GM08714 (cell line): ENCODE measurements around the gene EPSTI1.

Source experiments
- H3K4me3 ChIP-seq: fragments of 200-500 bp; sonication (Bioruptor generic); 2 replicates; pipeline ENCODE4 v1.5.1; 2014; ENCODE audit warnings: mild to moderate bottlenecking, low read length, inconsistent platforms
- ZNF274 ChIP-seq: IDR thresholded peaks from 2 replicates; pipeline ENCODE4 v1.6.1; 2012; ENCODE audit warnings: mild to moderate bottlenecking, low read depth, low read length

The EPSTI1 gene

GRCh38 chr13:43020794-43021193 lies 28.8 kb upstream of the EPSTI1 start:
- TF ChIP-seq ZNF274 = no peak
- H3K4me3 ChIP-seq = no peak overlapping the region

GRCh38 chr13:43019811-43020210 lies 27.8 kb upstream of the EPSTI1 start:
- no peak overlapping the region for H3K4me3 ChIP-seq
- TF ChIP-seq ZNF274 = no peak

- TF ChIP-seq ZNF274 = no peak
- no peak overlapping the region for H3K4me3 ChIP-seq
These were observed 24.2 kb upstream of the EPSTI1 start for GRCh38 chr13:43016226-43016625.

- no peak for TF ChIP-seq ZNF274
- H3K4me3 ChIP-seq = no peak overlapping the region
These were observed 22.1 kb upstream of the EPSTI1 start for GRCh38 chr13:43014162-43014561.

GRCh38 chr13:43009506-43009905 lies 17.5 kb upstream of the EPSTI1 start:
- H3K4me3 ChIP-seq = no peak overlapping the region
- TF ChIP-seq ZNF274 = no peak

- no peak for TF ChIP-seq ZNF274
- no peak overlapping the region for H3K4me3 ChIP-seq
These were observed 16.6 kb upstream of the EPSTI1 start for GRCh38 chr13:43008596-43008995.

DNA sequence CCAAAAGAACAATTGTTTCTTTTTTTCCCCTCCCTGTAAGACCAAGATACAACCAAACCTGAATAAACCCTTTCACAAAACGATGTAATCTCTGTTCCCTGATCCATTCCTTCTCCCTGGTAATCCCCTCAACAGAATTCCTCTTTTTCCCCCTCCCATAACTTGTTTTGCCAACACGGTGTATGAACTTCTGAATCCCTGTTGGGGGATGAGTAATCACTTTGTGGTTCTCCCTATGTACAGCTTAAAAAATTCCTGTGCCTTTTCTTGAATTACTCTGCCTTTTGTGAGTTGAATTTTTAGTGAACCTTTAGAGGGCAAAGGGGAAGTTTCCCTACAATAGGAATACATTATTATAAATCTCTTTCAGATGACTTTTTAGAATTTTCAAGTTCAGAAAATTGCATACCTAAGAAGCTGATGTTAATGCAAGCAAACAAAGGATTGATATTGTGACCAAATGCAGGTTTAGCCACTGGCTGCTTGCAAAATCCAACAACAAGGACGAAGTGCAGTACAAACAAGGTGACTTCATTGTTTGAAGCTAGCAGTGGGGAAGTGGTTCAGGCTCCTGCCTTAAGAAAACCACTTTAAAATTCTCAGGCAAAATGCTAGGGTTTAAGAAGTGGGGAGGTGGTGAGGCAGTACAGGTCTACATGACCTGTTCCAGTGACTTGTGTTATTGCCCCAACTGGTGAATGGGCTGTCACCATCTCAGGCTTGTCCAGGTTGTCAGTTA lies 15.0 kb upstream of the EPSTI1 start:
- no peak overlapping the region for H3K4me3 ChIP-seq
- TF ChIP-seq ZNF274 = no peak

GRCh38 chr13:43005460-43006236 lies 13.6 kb upstream of the EPSTI1 start:
- TF ChIP-seq ZNF274 = no peak
- no peak overlapping the region for H3K4me3 ChIP-seq

DNA sequence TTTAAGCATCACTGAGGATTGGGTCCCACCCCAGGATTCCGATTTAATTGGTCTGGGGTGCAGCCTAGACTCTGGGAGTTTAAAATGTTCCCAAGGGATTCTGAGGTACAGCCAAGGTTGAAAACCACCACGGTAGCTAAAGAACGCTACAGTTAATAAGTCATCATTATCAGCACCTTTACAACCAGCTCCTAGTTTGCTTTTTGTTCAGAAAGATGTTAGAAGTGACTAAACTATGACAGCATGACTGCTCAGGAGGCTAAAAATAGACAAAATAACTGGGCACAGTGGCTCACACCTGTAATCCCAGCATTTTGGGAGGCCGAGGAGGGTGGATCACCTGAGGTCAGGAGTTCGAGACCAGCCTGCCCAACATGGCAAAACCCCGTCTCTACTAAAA lies 11.7 kb upstream of the EPSTI1 start:
- no peak overlapping the region for H3K4me3 ChIP-seq
- no peak for TF ChIP-seq ZNF274

GRCh38 chr13:43003010-43003409 lies 11.0 kb upstream of the EPSTI1 start:
- TF ChIP-seq ZNF274 = no peak
- H3K4me3 ChIP-seq = no peak overlapping the region

DNA sequence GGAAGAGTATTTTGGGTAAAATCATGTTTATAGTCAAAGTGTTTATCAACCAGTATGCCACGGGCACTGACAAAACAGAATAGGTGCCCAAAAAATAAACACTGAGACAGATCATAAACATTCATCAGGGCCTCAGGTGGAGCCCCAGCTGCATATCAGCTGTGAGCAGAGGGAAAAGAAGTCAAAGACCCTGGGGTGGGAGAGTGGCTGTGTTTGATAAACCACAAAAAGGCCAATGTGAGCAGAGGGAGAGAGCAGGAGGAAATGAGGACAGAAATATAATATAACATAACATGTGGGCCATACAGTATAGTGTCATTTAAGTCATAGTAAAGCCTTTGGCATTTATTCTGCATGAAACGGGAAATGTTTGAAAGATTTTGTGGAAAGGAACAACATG lies 10.0 kb upstream of the EPSTI1 start:
- H3K4me3 ChIP-seq = no peak overlapping the region
- TF ChIP-seq ZNF274 = no peak

GRCh38 chr13:43000676-43001075 lies 8.6 kb upstream of the EPSTI1 start:
- no peak for TF ChIP-seq ZNF274
- no peak overlapping the region for H3K4me3 ChIP-seq

GRCh38 chr13:42999491-42999890 lies 7.5 kb upstream of the EPSTI1 start:
- TF ChIP-seq ZNF274 = no peak
- H3K4me3 ChIP-seq = no peak overlapping the region

DNA sequence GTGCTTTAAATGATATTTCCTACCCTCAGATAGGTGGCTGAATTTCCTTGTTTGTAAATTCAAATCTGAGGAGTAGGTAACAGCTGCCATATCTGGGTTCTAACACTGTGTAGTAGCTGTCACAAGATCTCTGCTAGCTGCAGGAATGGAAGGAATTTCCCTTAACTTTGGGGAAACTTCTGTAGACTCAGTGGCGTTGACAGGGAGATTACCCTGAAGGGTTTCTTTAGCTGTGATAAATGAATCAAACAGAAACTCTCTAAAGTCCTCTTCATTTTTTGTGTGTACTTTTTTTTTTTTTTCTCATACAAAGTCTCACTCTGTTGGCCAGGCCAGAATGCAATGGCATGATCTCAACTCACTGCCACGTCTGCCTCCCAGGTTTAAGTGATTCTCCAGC lies 5.3 kb upstream of the EPSTI1 start:
- TF ChIP-seq ZNF274 = no peak
- no peak overlapping the region for H3K4me3 ChIP-seq

- H3K4me3 ChIP-seq = no peak overlapping the region
- no peak for TF ChIP-seq ZNF274
These were observed 4.5 kb upstream of the EPSTI1 start for GRCh38 chr13:42996584-42996983.

DNA sequence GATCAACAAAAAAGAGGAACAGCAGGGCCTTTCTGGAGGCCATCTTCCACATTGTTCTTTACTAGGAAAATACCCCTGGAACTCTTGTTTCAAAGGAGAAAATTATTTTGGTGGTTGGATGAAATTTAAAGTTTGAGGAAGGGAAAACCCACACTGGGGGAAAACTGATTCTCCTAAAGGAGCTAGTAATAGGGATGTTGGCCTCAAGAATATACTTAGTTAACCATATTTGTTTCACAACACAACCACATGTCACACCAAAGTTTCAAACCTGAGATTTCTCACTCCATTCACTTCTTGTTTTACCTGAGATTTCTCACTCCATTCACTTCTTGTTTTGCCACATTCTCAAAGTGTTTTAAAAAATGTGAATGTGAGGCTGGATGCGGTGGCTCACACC lies 2.8 kb upstream of the EPSTI1 start:
- TF ChIP-seq ZNF274 = no peak
- no peak overlapping the region for H3K4me3 ChIP-seq

DNA sequence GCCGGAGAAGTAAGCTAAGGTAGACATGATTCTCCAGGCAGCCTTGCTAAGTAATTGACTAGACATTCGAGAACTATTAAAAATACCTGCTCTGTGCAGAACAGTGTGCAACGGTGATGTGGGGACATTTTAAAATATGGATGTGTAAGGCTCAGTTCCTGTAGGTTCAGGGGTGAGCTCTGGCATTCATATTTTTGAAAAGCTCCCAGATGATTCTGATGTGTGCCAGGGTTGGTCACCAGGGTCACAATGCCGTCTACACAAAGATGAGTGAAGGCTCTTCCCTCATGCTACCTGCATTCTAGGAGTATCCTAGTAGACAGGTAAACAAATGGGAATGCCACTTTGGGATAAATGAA lies 702 bp upstream of the EPSTI1 start:
- no peak for TF ChIP-seq ZNF274
- peak overlapping the region; percentile 63; the same call in 1 of the 2 replicates for H3K4me3 ChIP-seq

- peak overlapping the region; percentile 73 for H3K4me3 ChIP-seq
These were observed 676 bp downstream of the EPSTI1 start for GRCh38 chr13:42991233-42991897.
